ENCODE data around the gene ARL2. TPM values are rescaled to one million over a fixed set of nuclear protein-coding genes. Genes with fewer than 3 reads are reported as not detected.

ARL2 gene
- total RNA-seq, 2 experiments from 2014 or later = 118 to 122 TPM

- Mint-ChIP-seq H3K36me3 (ENCODE audit: low read depth) (no peaks in the 10 kb centered on the region), H3K9me3 (no peaks in the 10 kb centered on the region), H3K4me3 (no peak overlapping the region), H3K27me3 (peaks cover 5% of the 10 kb centered on the region), H3K4me1 (ENCODE audit: low read depth) (peaks cover 6% of the 10 kb centered on the region), H3K27ac (no peak overlapping the region)
- DNase-seq = no peak
- ChIA-PET CTCF (no interaction called here), POLR2A (interaction anchor here (0.8 kb wide), 1 partner anchor 17 kb away, joined by 3 read pairs; no protein-coding TSS in a partner anchor)
- intact Hi-C loops (cut with micrococcal nuclease) = no loop called here
- no peak for TF ChIP-seq CTCF (IDR thresholded peaks at IDR 0.05)
- no peak for ATAC-seq
Measured at GRCh38 chr11:64989416-64989815, 24.5 kb upstream of the ARL2 start.

GRCh38 chr11:64990222-64990923, 23.6 kb upstream of the ARL2 start:
- no peak for TF ChIP-seq CTCF (IDR thresholded peaks at IDR 0.05)
- Mint-ChIP-seq H3K4me3 (no peak overlapping the region), H3K36me3 (ENCODE audit: low read depth) (no peaks in the 10 kb centered on the region), H3K27me3 (peaks cover 8% of the 10 kb centered on the region), H3K9me3 (no peaks in the 10 kb centered on the region), H3K27ac (no peak overlapping the region), H3K4me1 (ENCODE audit: low read depth) (peaks cover 6% of the 10 kb centered on the region)
- POLR2A ChIA-PET = no interaction called here
- DNase-seq (no peak), ATAC-seq (no peak)
- CTCF ChIA-PET = no interaction called here
- intact Hi-C loops (cut with micrococcal nuclease) = no loop called here

GRCh38 chr11:64994318-64994717, 19.6 kb upstream of the ARL2 start:
- intact Hi-C loops (cut with micrococcal nuclease) = no loop called here
- no peak for TF ChIP-seq CTCF (IDR thresholded peaks at IDR 0.05)
- DNase-seq (no peak), ATAC-seq (no peak)
- Mint-ChIP-seq H3K9me3 (no peaks in the 10 kb centered on the region), H3K4me3 (no peak overlapping the region), H3K27me3 (peaks cover 7% of the 10 kb centered on the region), H3K4me1 (ENCODE audit: low read depth) (peaks cover 20% of the 10 kb centered on the region), H3K27ac (no peak overlapping the region), H3K36me3 (ENCODE audit: low read depth) (no peaks in the 10 kb centered on the region)
- POLR2A ChIA-PET = no interaction called here
- CTCF ChIA-PET = interaction anchor here (2.1 kb wide), 1 partner anchor 20 kb away, joined by 6 read pairs; the partner anchor contains the start of gene ARL2

- H3K36me3 Mint-ChIP-seq (ENCODE audit: low read depth) = no peaks in the 10 kb centered on the region
- intact Hi-C loops (cut with micrococcal nuclease) = no loop called here
- TF ChIP-seq CTCF (IDR thresholded peaks at IDR 0.05) = no peak
- ATAC-seq = no peak
- H3K4me3 Mint-ChIP-seq = no peak overlapping the region
- H3K4me1 Mint-ChIP-seq (ENCODE audit: low read depth) = peaks cover 15% of the 10 kb centered on the region
- H3K27ac Mint-ChIP-seq = no peak overlapping the region
- no peak for DNase-seq
- H3K27me3 Mint-ChIP-seq = peaks cover 6% of the 10 kb centered on the region
- ChIA-PET CTCF (interaction anchor here (0.8 to 1.5 kb wide), 3 partner anchors 18 to 149 kb away, joined by 3 to 4 read pairs (median 3); partner anchors contain the start of gene ARL2), POLR2A (no interaction called here)
- no peaks in the 10 kb centered on the region for H3K9me3 Mint-ChIP-seq
Measured at GRCh38 chr11:64996327-64996709, 17.6 kb upstream of the ARL2 start.

GRCh38 chr11:64996710-64997380, 17.1 kb upstream of the ARL2 start, which contains the start of gene BATF2:
Gene BATF2 (minus strand): TSS chr11:64996971. CDS start chr11:64996914, 57 bp downstream.
- peak; percentile 51 for ATAC-seq
- intact Hi-C loops (cut with micrococcal nuclease) = no loop called here
- no peak for TF ChIP-seq CTCF (IDR thresholded peaks at IDR 0.05)
- Mint-ChIP-seq H3K36me3 (ENCODE audit: low read depth) (no peaks in the 10 kb centered on the region), H3K9me3 (no peaks in the 10 kb centered on the region), H3K27ac (no peak within 1 kb of the TSS), H3K27me3 (peaks cover 6% of the 10 kb centered on the region), H3K4me3 (no peak within 1 kb of the TSS), H3K4me1 (ENCODE audit: low read depth) (peaks cover 15% of the 10 kb centered on the region)
- CTCF ChIA-PET = interaction anchor here (0.8 to 1.6 kb wide), 5 partner anchors 11 to 149 kb away, joined by 3 read pairs; partner anchors contain the start of gene ARL2
- peak; percentile 25 for DNase-seq
- POLR2A ChIA-PET = interaction anchor here (1.2 to 1.3 kb wide), 2 partner anchors 121 to 181 kb away, joined by 3 read pairs; partner anchors contain the start of gene ZNHIT2
